Hematopoietic multipotent progenitor cell treated with erythropoietin and hydrocortisone succinate and interleukin-3 and kit ligand, for 6 days (in vitro differentiated cells): Measurements from ENCODE around the gene ITPR3.
"Not testable (repeated sequence)": the region's sequence is repeated elsewhere in the genome, so short reads cannot be mapped to it uniquely, and the experiment has no call there.

ENCODE experiments used
- DNase-seq: peaks from one replicate; pipeline ENCODE4 v3.0.0-alpha.2; 2015

The ITPR3 gene

DNA sequence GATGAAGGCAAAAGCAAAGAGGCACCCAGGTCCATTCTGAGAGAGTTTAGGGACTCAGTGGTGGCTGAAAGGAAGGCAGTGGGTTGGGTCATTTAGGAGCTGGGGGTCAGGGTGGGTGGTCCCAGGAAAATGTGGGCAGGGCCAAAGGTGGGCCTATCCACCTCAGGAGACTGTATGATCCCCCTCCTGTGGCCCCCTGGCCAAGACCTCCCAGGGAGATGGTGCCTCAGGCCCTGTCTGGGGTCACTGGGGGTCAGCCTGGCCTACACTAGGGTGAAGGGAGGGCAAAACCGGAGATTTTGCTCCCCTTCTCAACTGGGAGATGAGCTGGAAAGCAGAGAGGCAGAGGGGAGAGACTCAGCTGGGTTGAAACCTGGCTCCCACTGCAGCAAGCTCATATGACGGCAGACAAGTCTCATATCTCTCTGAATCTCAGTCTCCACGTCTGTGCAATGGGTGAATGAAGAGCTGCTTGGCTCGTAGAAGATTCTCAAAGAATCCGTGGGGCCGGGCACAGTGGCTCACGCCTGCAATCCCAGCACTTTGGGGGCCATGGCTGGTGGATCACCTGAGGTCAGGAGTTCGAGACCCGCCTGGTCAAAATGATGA is 29.6 kb upstream of the ITPR3 start:
- DNase-seq, result no peak

DNA sequence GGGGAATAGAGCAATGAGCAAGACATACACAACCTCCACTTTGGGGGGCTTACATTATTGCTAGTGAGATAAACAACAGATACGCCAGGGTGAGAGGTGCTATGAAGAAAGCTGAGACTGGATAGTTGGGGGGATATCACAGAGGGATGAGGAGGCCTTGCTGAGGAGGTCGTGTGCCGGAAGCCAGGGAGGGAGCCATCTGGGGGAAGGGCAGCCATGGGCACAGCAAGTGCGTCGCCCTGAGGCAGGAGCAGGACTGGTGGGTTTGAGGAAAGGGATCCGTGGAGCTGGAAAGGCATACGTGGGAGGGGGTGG is 28.9 kb upstream of the ITPR3 start:
- no peak for DNase-seq

DNA sequence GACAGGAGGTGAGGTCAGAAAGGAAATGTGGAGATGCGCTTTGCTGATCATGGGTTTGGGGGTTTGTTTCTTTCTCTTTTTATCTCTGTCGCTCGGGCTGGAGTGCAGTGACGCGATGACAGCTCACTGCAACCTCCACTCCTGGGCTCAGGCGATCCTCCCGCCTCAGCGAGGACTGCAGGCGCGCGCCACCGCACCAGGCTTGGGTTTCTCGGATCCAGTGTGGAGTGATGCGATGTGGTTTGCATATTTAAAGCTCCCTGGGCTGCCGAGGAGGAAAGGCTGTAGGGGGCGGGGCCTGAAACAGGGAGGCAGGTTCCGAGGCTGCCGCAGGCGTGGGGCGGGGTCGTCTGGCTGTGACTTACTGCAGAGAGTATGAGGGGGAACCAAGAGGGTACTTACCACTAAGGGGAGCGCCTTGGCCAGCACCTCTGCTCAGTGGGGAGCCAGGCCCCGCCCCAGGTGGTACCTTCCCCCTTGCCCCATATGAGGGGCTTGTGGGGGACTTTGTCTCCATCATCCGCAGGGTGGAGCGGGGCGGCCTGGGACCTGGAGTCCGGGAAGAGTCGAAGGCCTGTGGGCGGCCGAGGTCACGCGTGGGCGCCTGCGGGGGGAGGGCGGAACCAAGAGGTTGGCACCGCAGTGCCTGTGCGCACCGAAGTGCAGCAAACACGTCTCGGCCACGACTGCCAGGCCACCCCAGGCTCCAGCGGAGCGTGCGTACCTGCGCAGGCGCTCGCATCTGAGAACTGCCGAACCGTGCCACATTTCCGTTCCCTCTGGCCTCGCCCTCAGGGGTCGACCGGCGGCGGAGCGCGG is 28.3 kb upstream of the ITPR3 start:
- DNase-seq, result no peak

DNA sequence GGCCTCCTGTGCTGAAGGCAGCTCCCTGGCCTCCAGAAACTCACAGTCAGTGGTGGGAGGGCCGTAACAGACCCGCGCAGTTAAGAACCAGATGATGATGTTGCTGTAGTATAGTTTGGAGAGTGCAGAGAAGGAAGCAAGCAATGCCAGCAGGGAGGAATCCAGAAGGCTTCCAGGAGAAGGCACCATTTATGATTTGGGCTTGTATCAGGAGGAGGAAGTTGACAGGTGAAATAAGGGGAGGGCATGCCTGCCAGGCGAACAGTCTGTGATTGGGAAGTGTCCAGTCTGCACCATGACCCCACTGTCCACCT is 27.8 kb upstream of the ITPR3 start:
- no peak for DNase-seq

DNA sequence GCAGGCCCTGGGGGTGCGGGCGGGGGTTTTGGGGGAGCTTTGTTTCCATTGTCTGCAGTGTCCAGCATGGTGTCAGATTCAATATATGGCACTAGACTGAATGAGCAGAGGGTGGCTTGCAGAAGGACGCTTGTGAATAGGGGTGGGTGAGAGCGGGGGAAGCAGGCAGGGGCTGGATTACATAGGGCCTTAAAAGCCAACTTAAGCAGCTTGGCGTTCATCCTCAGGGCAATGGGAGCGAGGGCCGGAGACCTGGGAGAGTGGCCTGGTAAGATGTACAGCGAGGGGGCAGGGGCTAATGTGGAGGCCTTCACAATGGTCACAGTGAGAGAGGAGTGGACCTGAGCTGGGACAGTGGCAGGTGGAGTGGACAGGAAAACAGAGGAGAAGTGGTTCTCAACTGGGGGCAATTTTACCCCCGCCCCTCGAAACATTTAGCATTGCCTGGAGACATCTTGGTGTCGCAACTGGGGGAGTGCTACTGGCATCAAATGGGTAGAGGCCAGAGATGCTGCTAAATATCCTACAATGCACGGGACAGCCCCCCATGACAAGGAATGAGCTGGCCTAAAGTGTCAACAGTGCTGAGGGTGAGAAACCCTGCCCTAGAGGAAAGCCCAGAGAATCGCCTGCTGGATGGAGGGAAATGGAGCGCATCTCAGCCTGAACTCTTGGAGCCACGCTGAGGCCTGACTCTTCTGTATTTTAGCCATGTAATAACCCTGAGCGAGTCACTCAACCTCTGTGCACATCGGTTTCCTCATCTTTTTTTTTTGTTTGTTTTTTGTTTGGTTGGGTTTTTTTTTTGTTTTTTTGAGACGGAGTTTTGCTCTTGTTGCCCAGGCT is 25.9 kb upstream of the ITPR3 start:
- DNase-seq, result no peak

DNA sequence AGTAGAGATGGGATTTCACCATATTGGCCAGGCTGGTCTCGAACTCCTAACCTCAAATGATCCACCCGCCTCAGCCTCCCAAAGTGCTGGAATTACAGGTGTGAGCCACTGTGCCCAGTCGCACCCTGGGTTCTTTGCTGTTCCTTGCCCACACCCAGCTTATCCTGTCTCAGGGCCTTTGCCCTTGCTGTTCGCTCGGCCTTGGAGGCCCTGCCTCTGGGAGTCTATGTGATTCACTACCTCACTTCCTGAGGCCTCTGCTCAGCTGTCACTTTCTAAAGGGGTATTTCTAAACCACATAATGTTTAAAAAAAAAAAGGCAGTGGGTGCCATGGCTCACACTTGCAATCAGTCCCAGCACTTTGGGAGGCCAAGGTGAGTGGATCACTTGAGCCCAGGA is 24.2 kb upstream of the ITPR3 start:
- not testable (repeated sequence) for DNase-seq

DNA sequence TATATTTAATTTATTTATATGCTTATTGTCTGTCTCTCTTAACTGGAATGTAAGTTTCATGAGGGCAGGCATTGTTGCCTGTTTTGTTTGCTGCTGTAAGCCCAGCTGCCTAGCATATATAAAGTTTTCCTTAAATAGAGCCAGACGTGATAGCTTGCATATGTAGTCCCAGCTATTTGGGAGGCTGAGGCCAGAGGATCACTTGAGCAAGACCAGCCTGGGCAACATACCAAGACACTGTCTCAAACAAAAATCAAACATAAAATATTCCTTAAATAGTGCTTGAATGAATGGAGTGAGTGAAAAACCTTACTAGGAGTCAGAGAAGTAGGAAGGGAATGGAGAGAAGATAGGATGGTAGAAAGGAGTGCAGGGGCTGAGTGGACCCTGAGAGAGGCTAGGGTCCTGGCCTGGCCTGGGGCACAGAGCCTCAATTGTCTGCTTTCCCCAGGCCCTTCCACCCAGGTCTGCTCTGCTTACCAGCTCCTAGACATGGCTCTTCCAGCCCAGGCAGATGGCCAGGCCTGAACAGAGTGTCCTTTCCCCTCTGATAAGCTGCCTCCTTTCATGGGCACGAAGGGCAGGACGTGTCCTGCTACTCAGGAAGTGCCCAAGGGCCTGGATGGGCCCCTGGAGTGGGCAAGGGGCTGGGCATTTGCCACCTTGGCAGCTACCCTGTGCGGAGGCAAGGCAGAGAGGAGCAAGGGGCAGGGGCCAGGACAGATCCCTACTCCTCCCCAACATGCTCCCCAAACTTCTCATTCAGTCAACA is 23.4 kb upstream of the ITPR3 start:
- no peak for DNase-seq

DNA sequence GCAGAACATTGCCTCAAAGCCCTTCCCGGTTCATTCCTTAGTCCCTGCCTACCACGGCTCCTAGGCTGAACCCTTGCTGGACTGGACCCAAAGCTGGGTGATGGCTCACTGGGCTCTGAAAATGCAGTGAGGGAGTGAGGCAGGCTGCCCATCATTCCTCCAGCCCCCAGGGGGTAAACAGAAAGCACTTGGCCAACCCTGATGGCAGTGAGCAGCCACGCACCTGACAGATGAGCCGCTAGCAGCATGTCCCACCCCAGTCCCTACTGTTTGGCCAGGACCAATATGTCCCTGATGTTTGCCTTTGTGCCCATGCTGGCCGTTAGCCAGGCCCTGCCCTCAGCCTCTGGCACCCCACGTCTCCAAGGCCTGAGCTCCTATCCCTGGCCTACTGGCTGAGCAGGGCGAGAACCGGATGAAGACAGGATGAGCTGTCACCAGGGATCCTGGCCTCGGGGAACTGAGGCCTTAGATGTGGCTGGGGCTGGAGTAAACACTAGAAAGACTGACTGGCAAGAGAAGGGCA is 21.6 kb upstream of the ITPR3 start:
- no peak for DNase-seq

DNA sequence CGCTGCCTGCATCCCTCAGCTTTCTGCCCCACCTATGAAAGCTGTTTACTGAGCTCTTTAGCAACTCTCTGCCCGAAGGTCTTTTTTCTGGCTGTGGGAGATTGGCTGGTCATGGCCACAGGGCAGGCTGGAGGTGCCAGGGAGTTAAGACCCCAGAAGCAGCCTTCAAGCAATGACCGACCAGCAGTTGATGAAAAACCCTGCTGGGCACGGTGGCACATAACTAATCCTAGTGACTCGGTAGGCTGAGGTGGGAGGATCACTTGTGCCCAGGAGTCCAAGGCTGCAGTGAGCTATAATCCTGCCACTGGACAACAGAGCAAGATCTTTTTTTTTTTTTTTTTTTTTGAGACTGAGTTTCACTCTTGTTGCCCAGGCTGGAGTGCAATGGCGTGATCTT is 20.4 kb upstream of the ITPR3 start:
- DNase-seq, result no peak

DNA sequence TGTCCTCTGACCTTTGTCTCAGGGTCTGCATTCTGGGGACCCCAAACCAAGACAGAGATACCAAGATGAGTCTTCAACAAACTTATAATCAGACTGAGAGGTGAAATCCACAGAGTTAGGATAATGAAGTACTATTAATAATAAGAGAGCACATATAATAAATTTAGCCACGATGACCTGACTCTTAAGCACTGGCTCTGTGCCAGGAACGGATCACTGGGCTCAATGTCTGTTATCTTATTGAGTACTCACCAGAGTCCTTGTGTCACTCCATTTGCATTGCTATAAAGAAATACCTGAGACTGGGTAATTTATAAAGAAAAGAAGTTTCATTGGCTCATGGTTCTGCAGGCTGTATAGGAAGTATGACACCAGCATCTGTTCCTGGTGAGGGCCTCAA is 18.9 kb upstream of the ITPR3 start:
- peak; percentile 68 for DNase-seq

DNA sequence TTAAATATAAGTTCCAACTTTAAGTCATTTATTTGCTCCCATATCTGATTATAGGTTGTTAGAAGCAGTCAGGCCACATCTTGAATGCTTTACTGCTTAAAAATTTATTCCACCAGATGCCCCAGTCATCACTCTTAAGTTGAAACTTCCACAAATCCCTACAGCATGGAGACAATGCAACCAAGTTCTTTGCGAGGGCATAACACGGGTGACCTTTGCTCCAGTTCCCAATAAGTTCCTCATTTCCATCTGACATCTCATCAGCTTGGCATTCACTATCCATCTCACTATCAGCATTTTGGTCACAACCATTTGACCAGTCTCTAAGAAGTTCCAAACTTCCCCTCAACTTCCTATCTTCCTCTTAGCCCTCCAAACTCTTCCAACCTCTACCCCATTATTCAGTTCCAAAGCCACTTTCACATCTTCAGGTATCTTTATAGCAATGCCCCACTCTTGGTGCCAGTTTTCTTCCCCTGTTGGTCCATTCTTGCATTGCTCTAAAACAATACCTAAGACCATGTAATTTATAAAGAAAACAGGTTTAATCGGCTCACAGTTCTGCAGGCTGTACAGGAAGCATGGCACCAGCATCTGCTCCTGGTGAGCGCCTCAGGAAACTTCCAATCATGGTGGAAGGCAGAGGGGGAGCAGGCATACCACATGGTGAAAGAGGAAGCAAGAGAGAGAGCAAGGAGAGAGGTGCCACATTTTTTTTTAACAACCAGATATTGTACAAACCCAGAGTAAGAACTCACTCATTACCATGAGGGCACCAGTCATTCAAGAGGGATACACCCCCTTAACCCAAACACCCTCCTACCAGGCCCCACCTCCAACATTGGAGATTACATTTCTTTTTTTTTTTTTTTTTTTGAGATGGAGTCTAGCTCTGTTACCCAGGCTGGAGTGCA is 15.9 kb upstream of the ITPR3 start:
- DNase-seq, result no peak

DNA sequence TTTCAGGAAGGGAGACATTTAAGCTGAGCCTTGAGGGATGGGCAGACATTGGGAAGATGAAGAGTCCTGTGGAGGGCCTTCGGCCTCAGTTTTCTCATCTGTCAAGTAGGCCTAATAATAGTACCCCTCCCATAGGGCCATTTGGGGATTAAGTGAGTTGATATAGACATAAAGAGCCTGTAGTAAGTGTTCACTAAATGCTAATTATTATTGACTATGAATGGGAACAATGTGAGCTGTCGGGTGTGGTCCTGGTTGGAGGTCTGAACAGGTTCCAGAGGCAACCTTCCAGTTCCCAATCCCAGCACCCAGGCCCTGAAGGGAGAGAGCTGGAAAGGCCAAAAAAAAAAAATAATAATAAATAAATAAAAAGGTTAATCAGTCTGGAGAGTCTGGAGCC is 14.5 kb upstream of the ITPR3 start:
- no peak for DNase-seq

DNA sequence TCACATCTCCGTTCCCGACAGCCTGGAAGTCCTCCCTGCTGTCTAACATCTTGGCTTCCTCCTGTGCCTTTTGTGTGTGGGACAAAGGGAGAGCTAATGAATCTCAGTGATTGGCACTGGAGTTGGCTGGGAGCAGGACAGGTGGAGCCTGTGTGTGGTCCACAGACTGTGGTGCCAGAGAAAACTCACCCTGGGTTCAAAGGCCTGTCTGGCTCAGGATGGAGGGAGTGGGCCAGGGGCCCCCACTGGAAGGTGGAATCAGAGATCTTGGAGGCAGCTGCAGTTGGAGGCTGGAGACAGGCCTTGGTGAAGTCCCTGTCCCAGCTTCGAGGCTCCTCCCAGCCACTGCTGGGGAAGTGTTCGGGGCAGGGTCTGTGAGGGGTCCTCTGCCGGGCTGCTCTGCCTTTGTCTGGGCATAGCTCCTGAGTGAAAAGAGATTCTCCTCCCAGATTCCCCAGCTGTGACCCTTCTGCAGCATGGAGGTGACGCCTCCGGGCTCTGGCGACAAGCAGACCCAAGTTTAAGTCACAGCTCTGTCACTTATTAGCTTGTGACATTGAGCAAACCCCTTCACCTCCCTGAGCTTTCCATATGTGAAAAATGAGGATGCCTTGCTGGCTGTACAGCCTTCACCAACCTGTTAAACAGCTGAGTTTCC is 13.9 kb upstream of the ITPR3 start:
- no peak for DNase-seq

DNA sequence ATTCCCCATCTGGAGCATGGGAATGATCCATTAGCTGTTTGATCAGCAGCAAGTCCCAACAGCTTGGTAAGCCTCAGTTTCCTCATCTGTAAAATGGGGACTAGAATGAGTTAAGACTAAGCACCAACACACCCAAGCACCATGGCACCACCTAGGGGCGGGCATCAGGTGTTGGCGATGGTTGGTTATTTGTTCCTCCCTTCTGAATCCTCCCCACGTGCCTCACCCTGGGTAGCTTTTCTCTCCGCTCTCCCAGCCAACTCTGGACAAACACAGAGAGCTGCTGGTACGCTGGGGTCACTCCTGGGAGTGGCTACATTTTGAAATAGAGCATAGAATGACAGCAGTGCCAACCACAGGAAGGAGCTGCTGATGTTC is 13.3 kb upstream of the ITPR3 start:
- DNase-seq, result peak; percentile 57

DNA sequence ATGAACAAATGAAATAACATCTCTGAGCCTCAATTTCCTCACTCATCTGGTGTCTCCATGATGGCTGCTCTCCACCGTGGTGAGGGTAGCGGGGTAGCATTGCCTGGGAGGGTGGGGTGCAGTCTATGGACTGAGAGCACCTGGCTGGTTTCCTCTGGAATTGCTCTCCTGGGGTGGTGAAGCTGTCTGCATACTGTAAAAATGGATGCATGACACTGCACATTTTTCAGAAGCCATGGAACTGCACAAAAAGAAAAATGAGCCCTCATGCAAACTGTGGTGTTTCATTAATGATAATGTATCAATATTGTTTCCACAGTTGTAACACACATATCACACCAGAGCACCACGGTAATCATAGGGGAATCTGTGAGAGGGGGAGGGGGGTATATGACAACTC is 12.1 kb upstream of the ITPR3 start:
- DNase-seq, result no peak

DNA sequence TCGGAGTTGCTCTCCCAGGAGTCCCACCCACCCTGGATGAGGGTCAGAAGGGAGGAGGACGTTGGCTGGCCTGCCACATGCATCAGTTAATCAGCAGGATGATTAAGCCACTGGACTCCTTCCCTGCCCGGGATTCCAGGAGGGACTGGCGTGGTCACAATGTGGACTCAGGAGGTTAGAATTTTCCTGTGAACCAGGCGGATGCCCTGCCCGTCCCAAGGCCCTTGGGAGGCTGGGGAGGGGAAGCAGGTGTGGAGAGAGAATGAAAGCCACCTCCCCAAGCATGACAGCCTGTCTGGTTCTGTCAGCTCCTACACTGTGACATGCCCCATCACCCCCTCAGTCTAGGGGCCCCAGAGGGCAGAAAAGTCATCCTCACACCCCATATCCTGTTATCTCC is 11.6 kb upstream of the ITPR3 start:
- no peak for DNase-seq

DNA sequence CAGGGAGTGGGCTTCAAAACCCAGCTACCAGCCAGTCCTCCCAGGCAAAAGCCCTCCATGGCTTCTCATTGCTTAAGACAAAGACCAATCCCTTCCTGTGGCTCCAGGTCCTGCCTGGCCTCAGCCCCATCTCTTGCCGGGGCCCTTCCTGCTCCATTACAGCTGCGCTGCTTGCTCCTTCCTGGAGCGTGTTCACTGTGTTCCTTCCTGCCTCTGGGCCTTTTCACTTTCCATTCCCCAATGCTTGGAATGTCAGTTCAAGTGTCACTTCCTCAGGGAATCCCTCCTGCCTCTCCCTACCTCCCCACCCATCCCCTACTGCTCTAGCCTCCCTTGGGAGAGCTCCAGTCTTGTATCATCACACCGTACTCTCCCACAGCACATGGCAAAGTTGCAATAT is 11.1 kb upstream of the ITPR3 start:
- no peak for DNase-seq

DNA sequence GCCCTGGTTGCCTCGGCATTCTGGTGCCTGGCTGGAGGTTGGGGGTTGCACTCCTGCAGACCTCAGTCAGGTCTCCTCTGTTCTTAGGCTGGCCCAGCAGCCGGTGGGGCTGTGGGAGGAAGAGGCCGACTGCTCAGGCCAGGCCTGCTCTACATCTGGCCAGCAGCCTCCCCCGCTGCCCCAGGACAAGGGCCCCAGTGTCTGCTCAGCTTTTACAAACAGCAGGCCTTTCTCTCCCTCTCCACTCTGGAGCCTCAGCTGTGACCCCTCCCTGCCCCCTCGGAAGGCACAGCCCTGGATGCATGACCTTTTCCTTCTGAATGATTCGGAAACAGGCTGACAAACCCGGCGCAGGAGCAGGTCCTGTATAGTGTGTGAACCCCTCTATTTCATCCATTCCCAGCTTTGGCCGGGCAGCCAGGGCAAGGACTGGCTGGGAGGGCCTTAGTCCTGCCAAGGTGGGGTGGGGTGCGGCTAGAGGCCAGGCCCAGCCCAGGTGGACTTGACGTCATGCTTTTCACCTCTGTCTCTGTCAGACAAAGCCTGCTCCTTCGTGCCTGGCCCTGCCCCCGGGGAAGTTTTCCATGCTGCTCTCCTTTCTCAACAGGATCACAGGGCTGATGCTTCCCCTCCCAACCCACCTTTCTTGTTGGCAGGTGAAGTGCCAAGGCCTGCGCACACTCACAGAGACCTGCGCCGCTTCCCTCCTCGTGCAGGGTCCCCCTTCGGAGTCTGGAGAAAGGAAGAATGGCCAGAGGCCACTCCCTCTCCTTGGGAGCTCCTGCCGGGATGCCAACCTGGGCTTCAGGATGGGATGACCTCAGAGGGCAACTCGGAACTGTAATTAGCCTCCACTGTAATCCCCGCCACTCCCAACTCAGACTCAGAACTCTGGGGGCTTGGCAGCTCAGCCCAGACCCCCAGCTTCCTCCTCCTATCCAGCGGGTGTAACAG is 10.1 kb upstream of the ITPR3 start:
- DNase-seq, result no peak

DNA sequence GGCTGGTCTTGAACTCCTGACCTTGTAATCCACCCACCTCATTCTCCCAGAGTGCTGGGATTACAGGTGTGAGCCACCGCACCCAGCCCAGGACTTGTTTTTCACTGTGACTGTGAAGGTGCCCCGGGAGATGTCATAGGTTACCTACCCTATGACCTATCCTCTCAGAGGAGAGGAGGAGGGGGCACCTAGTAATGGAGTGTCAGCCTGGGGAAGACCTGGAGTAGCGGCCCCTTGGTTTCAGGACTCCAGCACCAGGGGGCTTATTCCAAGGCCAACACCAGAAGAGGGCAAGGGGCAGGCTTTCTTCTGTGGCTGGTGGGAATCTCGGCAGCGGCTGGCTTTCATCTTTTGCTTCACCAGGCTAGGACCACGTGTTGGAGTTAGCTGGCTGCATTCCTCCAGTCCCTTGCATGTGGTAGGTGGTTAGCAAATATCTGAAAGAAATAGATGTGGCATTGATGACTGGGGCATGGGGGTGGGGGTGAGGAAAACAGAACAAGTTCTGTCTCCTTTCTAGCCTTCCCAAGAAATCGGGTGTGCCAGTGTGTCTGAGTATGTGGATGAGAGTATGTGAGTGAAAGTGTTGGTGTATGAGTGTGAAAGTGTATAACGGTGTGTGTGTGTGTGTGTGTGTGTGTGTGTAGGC is 7.9 kb upstream of the ITPR3 start:
- DNase-seq, result no peak

DNA sequence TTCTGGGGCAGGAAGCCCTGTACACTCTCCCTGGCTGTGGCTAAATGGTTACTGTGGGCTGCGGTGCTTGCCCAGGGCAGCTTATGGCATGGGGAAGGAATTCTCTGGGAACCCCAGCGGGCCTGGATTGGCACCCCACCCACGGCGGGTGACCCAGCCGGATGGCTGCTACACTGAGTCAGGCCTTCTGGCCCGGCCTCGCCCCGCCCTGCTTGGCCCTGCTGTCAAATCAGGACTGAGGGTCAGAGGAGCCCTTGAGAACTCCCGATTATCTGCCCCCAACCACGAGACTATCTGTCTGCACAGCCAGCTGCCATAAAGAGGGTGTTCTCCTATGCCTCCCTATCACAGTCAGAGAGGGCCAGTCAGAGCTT is 7.3 kb upstream of the ITPR3 start:
- DNase-seq, result peak; percentile 62
